Keratinocyte (primary cell): Measurements from ENCODE around the gene HLA-DPA1.

Experiments used
- CTCF ChIP-seq, 3 experiments: IDR thresholded peaks in 1 of 3; conservative IDR thresholded peaks in 1 of 3; optimal IDR thresholded peaks in 1 of 3; 2 replicates in 2 of 3; 3 replicates in 1 of 3; pipeline versions ENCODE3 to v1.5.1; 2011; ENCODE audit warnings: low read length in 3 of 3, mild to moderate bottlenecking in 3 of 3, moderate library complexity in 2 of 3, control low read depth in 1 of 3, inconsistent platforms in 1 of 3; ENCODE audit not compliant: insufficient read depth in 2 of 3; ENCODE audit errors: extremely low read depth in 1 of 3
- EZH2 ChIP-seq: IDR thresholded peaks from one replicate; pipeline ENCODE4 v1.6.1; 2012; ENCODE audit warnings: inconsistent platforms, mild to moderate bottlenecking, low read length, moderate library complexity

GRCh38 chr6:33108307-33108706, 34.9 kb upstream of the HLA-DPA1 start:
- TF ChIP-seq CTCF (optimal IDR thresholded peaks at IDR 0.05 in 1 of 3, IDR thresholded peaks at IDR 0.05 in 1 of 3, conservative IDR thresholded peaks at IDR 0.05 in 1 of 3; ENCODE audit: extremely low read depth in 1 of 3, insufficient read depth in 2 of 3, low read length in 3 of 3) (no peak), EZH2 (no peak)
